ENCODE results near the gene SNRPD3.
"Not testable (repeated sequence)": the region's sequence is repeated elsewhere in the genome, so short reads cannot be mapped to it uniquely, and the experiment has no call there.

SNRPD3 gene

DNA sequence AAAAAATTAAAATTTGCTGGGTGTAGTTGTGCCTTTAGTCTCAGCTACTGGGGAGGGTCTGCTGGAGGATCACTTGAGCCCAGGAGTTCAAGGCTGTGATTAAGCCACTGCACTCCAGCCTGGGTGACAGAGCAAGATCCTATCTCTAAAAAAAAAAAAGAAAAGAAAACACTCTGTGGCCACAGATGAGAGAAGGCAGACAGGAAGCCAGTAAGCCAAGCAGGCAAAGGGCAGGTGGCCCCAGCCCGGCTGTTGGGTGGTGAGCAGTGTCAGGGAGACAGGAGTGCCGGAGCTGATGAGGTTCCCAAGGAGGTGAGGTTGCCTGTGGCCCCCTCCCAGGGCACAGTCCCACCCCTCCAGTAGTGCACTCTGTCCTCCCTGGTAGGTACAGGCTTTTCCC, 66.8 kb downstream of the SNRPD3 start:
- Mint-ChIP-seq H3K4me1 (peaks cover 18% of the 10 kb centered on the region), H3K27ac (peak overlapping the region; percentile 72)
- H3K4me3 Mint-ChIP-seq, H3K27me3 Mint-ChIP-seq, H3K36me3 Mint-ChIP-seq, H3K9me3 Mint-ChIP-seq: not testable (repeated sequence)
- CTCF ChIA-PET, result interaction anchor here (0.9 to 1.2 kb wide), 2 partner anchors 63 to 136 kb away, joined by 3 read pairs; no protein-coding TSS in a partner anchor
- peak; percentile 66 for DNase-seq
